H9 (cell line): ENCODE data around the gene DYNLT4. TPM values are rescaled to one million over a fixed set of nuclear protein-coding genes. Genes with fewer than 3 reads are reported as not detected.

ENCODE experiments used
- DNase-seq: peaks from one replicate; pipeline ENCODE4 v3.0.0-alpha.2; 2017
- H2AFZ ChIP-seq: one replicate; pipeline ENCODE4 v1.6.1; 2013; ENCODE audit warnings: mild to moderate bottlenecking, low read length, control low read depth, moderate library complexity
- H2AK5ac ChIP-seq: 2 replicates; pipeline ENCODE4 v1.6.1; 2013; ENCODE audit warnings: low read length, control low read depth, mixed read lengths; ENCODE audit not compliant: insufficient read length
- H2BK120ac ChIP-seq: one replicate; pipeline ENCODE4 v1.6.1; 2013; ENCODE audit warnings: low read depth, mild to moderate bottlenecking, low read length, control low read depth, inconsistent platforms; ENCODE audit not compliant: poor library complexity, severe bottlenecking
- H2BK12ac ChIP-seq: 2 replicates; pipeline ENCODE4 v1.6.1; 2013; ENCODE audit warnings: low read length, control low read depth, mixed read lengths, low read depth; ENCODE audit not compliant: insufficient read length
- H2BK15ac ChIP-seq: 2 replicates; pipeline ENCODE4 v1.6.1; 2013; ENCODE audit warnings: low read depth, low read length, control low read depth
- H2BK20ac ChIP-seq: one replicate; pipeline ENCODE4 v1.6.1; 2013; ENCODE audit warnings: low read depth, mild to moderate bottlenecking, low read length, control low read depth, inconsistent platforms; ENCODE audit not compliant: poor library complexity, severe bottlenecking
- H2BK5ac ChIP-seq: 2 replicates; pipeline ENCODE4 v1.6.1; 2013; ENCODE audit warnings: low read length, control low read depth, mixed read lengths; ENCODE audit not compliant: insufficient read length
- H3K14ac ChIP-seq: 2 replicates; pipeline ENCODE4 v1.6.1; 2013; ENCODE audit warnings: low read length, control low read depth; ENCODE audit not compliant: insufficient read depth
- H3K18ac ChIP-seq: 2 replicates; pipeline ENCODE4 v1.6.1; 2013; ENCODE audit warnings: low read depth, mild to moderate bottlenecking, mixed read lengths, low read length, control low read depth; ENCODE audit not compliant: insufficient read length
- H3K23ac ChIP-seq: 2 replicates; pipeline ENCODE4 v1.6.1; 2013; ENCODE audit warnings: low read length, control low read depth, mixed read lengths, low read depth; ENCODE audit not compliant: insufficient read length
- H3K23me2 ChIP-seq: 2 replicates; pipeline ENCODE4 v1.6.1; 2013; ENCODE audit warnings: low read depth, mild to moderate bottlenecking, mixed read lengths, low read length, control low read depth; ENCODE audit not compliant: insufficient read length, poor library complexity, severe bottlenecking
- H3K27ac ChIP-seq: 2 replicates; pipeline ENCODE4 v1.5.1; 2013; ENCODE audit warnings: low read length, control low read depth, mixed read lengths, low read depth; ENCODE audit not compliant: insufficient read length
- H3K27me3 ChIP-seq: 2 replicates; pipeline ENCODE4 v1.6.1; 2013; ENCODE audit warnings: low read length, control low read depth, inconsistent platforms; ENCODE audit not compliant: insufficient read depth
- H3K4ac ChIP-seq: 2 replicates; pipeline ENCODE4 v1.6.1; 2013; ENCODE audit warnings: low read depth, mild to moderate bottlenecking, control low read depth, inconsistent platforms, low read length, moderate library complexity
- H3K4me1 ChIP-seq: 2 replicates; pipeline ENCODE4 v1.6.1; 2013; ENCODE audit warnings: low read length, control low read depth, inconsistent platforms; ENCODE audit not compliant: insufficient read depth
- H3K4me2 ChIP-seq: 2 replicates; pipeline ENCODE4 v1.6.1; 2013; ENCODE audit warnings: low read length, control low read depth, mixed read lengths; ENCODE audit not compliant: insufficient read length, insufficient read depth
- H3K56ac ChIP-seq: 2 replicates; pipeline ENCODE4 v1.6.1; 2013; ENCODE audit warnings: low read depth, mild to moderate bottlenecking, mixed read lengths, low read length, control low read depth; ENCODE audit not compliant: insufficient read length
- H3K79me1 ChIP-seq: 2 replicates; pipeline ENCODE4 v1.6.1; 2013; ENCODE audit warnings: low read depth, mild to moderate bottlenecking, moderate library complexity, low read length, control low read depth, inconsistent platforms; ENCODE audit not compliant: insufficient read depth, poor library complexity, severe bottlenecking
- H3K79me2 ChIP-seq: 2 replicates; pipeline ENCODE4 v1.6.1; 2013; ENCODE audit warnings: low read length, control low read depth, inconsistent platforms; ENCODE audit not compliant: insufficient read depth
- H3K9ac ChIP-seq: 2 replicates; pipeline ENCODE4 v1.6.1; 2013; ENCODE audit warnings: low read length, control low read depth, mixed read lengths; ENCODE audit not compliant: insufficient read length; ENCODE audit errors: extremely low read depth
- H3K9me3 ChIP-seq: one replicate; pipeline ENCODE4 v1.6.1; 2013; ENCODE audit warnings: low read depth, low read length, inconsistent platforms; ENCODE audit not compliant: control insufficient read depth
- H3T11ph ChIP-seq: one replicate; pipeline ENCODE4 v1.6.1; 2013; ENCODE audit warnings: mild to moderate bottlenecking, low read length, control low read depth, inconsistent platforms
- H4K20me1 ChIP-seq: one replicate; pipeline ENCODE4 v1.6.1; 2013; ENCODE audit not compliant: control insufficient read depth, insufficient read length, insufficient read depth
- H4K5ac ChIP-seq: 2 replicates; pipeline ENCODE4 v1.6.1; 2013; ENCODE audit warnings: low read depth, mild to moderate bottlenecking, mixed read lengths, low read length, control low read depth; ENCODE audit not compliant: insufficient read length
- H4K8ac ChIP-seq: replicated peaks from 2 replicates; pipeline ENCODE4 v1.6.1; 2013; ENCODE audit warnings: low read length, control low read depth, mixed read lengths, low read depth; ENCODE audit not compliant: insufficient read length
- H4K91ac ChIP-seq: 2 replicates; pipeline ENCODE4 v1.6.1; 2013; ENCODE audit warnings: low read depth, mild to moderate bottlenecking, moderate library complexity, mixed read lengths, low read length, control low read depth; ENCODE audit not compliant: insufficient read length
- H3K27ac Mint-ChIP-seq, 3 experiments: 2 replicates in 2 of 3; 3 replicates in 1 of 3; pipeline ENCODE4 v1.8.0; 2020 to 2021; ENCODE audit warnings: mixed read lengths in 3 of 3, mild to moderate bottlenecking in 1 of 3, moderate library complexity in 1 of 3
- H3K27me3 Mint-ChIP-seq: 2 replicates; pipeline ENCODE4 v1.8.0; 2021; ENCODE audit warnings: low read depth, mild to moderate bottlenecking, moderate library complexity, mixed read lengths
- H3K36me3 Mint-ChIP-seq, 3 experiments: 2 replicates in 2 of 3; 3 replicates in 1 of 3; pipeline ENCODE4 v1.8.0; 2020 to 2021; ENCODE audit warnings: low read depth in 3 of 3, mixed read lengths in 3 of 3; ENCODE audit not compliant: insufficient read depth in 1 of 3
- H3K4me1 Mint-ChIP-seq, 2 experiments: 2 replicates each; pipeline ENCODE4 v1.8.0; 2020; ENCODE audit warnings: mixed read lengths in 2 of 2
- H3K4me3 Mint-ChIP-seq, 2 experiments: 2 replicates in 1 of 2; 3 replicates in 1 of 2; pipeline ENCODE4 v1.8.0; 2020 to 2021; ENCODE audit warnings: mild to moderate bottlenecking in 2 of 2, mixed read lengths in 2 of 2, moderate library complexity in 1 of 2
- H3K9me3 Mint-ChIP-seq, 2 experiments: 2 replicates in 1 of 2; 3 replicates in 1 of 2; pipeline ENCODE4 v1.8.0; 2020; ENCODE audit warnings: mild to moderate bottlenecking in 2 of 2, mixed read lengths in 2 of 2, moderate library complexity in 1 of 2
- WGBS: extraction: QIAGEN DNeasy Blood & Tissue Kit; methylation state at CpG from one replicate; pipeline ENCODE4 v1.1.7; 2013; ENCODE audit warnings: missing lambda C conversion rate, low lambda C conversion rate, mixed read lengths; ENCODE audit not compliant: insufficient read length; ENCODE audit errors: extremely low coverage; 5-methylcytosine and 5-hydroxymethylcytosine counted together
- total RNA-seq: library from RNA; stranded (reverse); gene quantifications from 2 replicates; pipeline ENCODE4 v1.2.1, GENCODE V29; 2021
- TF ChIP-seq, protein P1 (sequence below): fragments of 200-600 bp; sonication (generic); conservative IDR thresholded peaks from 3 replicates; pipeline ENCODE4 v1.8.0; 2021; ENCODE audit warnings: antibody characterized with exemption, mild to moderate bottlenecking

DYNLT4 gene
- total RNA-seq, 1 experiment from 2014 or later, result not detected

DNA sequence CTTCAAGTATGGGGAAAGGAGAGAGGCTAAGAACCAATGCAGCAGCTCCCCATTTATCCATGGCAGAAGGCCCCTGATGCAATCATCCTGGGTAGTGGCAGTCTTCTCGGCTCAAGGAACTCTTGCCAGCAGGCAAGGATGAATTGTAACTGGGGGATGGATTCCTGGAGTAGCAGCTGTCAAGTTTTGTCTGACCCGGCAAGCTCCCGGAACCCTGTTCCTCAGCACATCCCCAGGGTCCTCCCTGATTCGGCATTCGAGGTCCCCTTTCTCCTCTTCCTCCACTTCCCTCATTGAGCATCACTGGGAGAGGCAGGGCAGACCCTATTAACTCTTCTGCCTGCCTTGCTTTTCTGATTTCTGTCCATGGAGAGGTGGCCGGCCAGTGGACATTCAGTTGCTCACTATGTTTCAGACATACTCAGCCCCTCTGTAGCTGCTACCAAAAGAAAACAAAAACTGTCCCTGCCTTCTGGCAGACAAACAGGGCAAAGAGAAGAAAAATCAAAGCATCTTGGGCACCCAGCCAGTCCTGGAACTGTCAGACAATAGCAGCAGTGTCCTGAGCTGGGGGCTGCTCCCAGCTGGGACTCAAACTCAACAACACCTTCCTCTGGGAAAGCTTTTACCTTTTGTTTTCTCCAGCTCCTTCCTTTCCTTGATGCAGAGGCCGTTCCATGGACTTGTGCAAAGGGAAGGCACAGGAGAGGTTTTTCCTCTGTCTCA lies 41.5 kb upstream of the DYNLT4 start:
- no peak overlapping the region for H2BK12ac ChIP-seq
- H2BK120ac ChIP-seq, result no peak overlapping the region
- no peak overlapping the region for H4K5ac ChIP-seq
- Mint-ChIP-seq H3K4me3 (no peak overlapping the region), H3K36me3 (no peaks in the 10 kb centered on the region; a peak in 1 of 7 replicates), H3K27ac (peak overlapping the region in 2 of 3 experiments; percentile 35 to 54; a peak in 1 of 7 replicates), H3K9me3 (no peaks in the 10 kb centered on the region), H3K27me3 (no peaks in the 10 kb centered on the region; the same call in 1 of the 2 replicates), H3K4me1 (peaks cover 7 to 14% of the 10 kb centered on the region in 2 experiments; a peak in 3 of 4 replicates)
- H2BK20ac ChIP-seq, result no peak overlapping the region
- no peak overlapping the region for H3K4me2 ChIP-seq
- no peak overlapping the region for H3T11ph ChIP-seq
- no peaks in the 10 kb centered on the region for H3K27me3 ChIP-seq
- no peak overlapping the region for H4K8ac ChIP-seq
- H3K9ac ChIP-seq, result no peak overlapping the region
- no peaks in the 10 kb centered on the region for H3K4me1 ChIP-seq
- no CpG with 5 or more reads among the region's 7 CpGs for WGBS
- H2AFZ ChIP-seq, result no peak overlapping the region
- H3K56ac ChIP-seq, result no peak overlapping the region
- no peak overlapping the region for H3K4ac ChIP-seq
- no peak overlapping the region for H3K18ac ChIP-seq
- no peaks in the 10 kb centered on the region for H3K79me1 ChIP-seq
- H3K23me2 ChIP-seq, result no peaks in the 10 kb centered on the region
- no peak overlapping the region for H3K14ac ChIP-seq
- TF ChIP-seq, protein P1, sequence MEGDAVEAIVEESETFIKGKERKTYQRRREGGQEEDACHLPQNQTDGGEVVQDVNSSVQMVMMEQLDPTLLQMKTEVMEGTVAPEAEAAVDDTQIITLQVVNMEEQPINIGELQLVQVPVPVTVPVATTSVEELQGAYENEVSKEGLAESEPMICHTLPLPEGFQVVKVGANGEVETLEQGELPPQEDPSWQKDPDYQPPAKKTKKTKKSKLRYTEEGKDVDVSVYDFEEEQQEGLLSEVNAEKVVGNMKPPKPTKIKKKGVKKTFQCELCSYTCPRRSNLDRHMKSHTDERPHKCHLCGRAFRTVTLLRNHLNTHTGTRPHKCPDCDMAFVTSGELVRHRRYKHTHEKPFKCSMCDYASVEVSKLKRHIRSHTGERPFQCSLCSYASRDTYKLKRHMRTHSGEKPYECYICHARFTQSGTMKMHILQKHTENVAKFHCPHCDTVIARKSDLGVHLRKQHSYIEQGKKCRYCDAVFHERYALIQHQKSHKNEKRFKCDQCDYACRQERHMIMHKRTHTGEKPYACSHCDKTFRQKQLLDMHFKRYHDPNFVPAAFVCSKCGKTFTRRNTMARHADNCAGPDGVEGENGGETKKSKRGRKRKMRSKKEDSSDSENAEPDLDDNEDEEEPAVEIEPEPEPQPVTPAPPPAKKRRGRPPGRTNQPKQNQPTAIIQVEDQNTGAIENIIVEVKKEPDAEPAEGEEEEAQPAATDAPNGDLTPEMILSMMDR, result no peak
- H3K27ac ChIP-seq, result no peak overlapping the region
- H2BK5ac ChIP-seq, result no peak overlapping the region
- no peak for DNase-seq
- H4K20me1 ChIP-seq, result no peaks in the 10 kb centered on the region
- no peak overlapping the region for H2BK15ac ChIP-seq
- no peaks in the 10 kb centered on the region for H3K79me2 ChIP-seq
- H2AK5ac ChIP-seq, result no peak overlapping the region
- no peak overlapping the region for H4K91ac ChIP-seq
- H3K23ac ChIP-seq, result no peak overlapping the region
- no peaks in the 10 kb centered on the region for H3K9me3 ChIP-seq
